Measurements from ENCODE around the gene ABHD10. TPM values are rescaled to one million over a fixed set of nuclear protein-coding genes. Genes with fewer than 3 reads are reported as not detected.

Gene ABHD10
- total RNA-seq, 1 experiment from 2014 or later: 45.0 TPM

- Histone ChIP-seq H3K9me2 (replicated peaks; ENCODE audit: low read length) (no peaks in the 10 kb centered on the region), H2AFZ (ENCODE audit: low read length) (no peak overlapping the region), H4K20me1 (ENCODE audit: low read length) (no peaks in the 10 kb centered on the region), H3K27me3 (ENCODE audit: low read length) (no peaks in the 10 kb centered on the region), H3K9me3 (ENCODE audit: low read length) (no peaks in the 10 kb centered on the region), H3F3A (ENCODE audit: low read length, unreplicated experiment) (no peaks in the 10 kb centered on the region), H3K79me2 (ENCODE audit: low read length) (no peaks in the 10 kb centered on the region), H3K9ac (ENCODE audit: low read length) (no peak overlapping the region), H3K4me3 (ENCODE audit: low read length) (no peak overlapping the region), H3K4me1 (ENCODE audit: insufficient read depth, low read length) (no peaks in the 10 kb centered on the region), H3K36me3 (ENCODE audit: low read depth, low read length) (peaks cover 44% of the 10 kb centered on the region), H3K4me2 (ENCODE audit: low read length) (no peak overlapping the region), H3K27ac (ENCODE audit: low read length) (no peak overlapping the region)
- ChIA-PET CTCF (no interaction called here), POLR2A (ENCODE audit: unreplicated experiment) (interaction anchor here (0.6 kb wide), 1 partner anchor 31 kb away, joined by 4 read pairs; no protein-coding TSS in a partner anchor)
- no TSS peak for BruUV-seq (replicated peaks)
- intact Hi-C loops (cut with micrococcal nuclease): no loop called here
- TF ChIP-seq EZH2phosphoT487 (IDR thresholded peaks at IDR 0.05; ENCODE audit: borderline replicate concordance, low read length) (no peak), CTCF (conservative IDR thresholded peaks at IDR 0.05; ENCODE audit: low read depth, low read length) (no peak), EZH2 (IDR thresholded peaks at IDR 0.05; ENCODE audit: low read length, unreplicated experiment) (no peak)
- no peak for DNase-seq
- ATAC-seq: no peak
These were observed 22.9 kb upstream of the ABHD10 start for GRCh38 chr3:111955876-111956275.

- no TSS peak for BruUV-seq (replicated peaks)
- no peak overlapping the region for H3K4me2 ChIP-seq (ENCODE audit: low read length)
- 0 out of 2 replicates have a peak, but pooled peaks cover 2% of the 10 kb centered on the region for H3K4me1 ChIP-seq (ENCODE audit: insufficient read depth, low read length)
- ATAC-seq: no peak
- no peak overlapping the region for H3K27ac ChIP-seq (ENCODE audit: low read length)
- H3K27me3 ChIP-seq (ENCODE audit: low read length): no peaks in the 10 kb centered on the region
- no peak for DNase-seq
- no peaks in the 10 kb centered on the region for H3F3A ChIP-seq (ENCODE audit: low read length, unreplicated experiment)
- peaks cover 41% of the 10 kb centered on the region for H3K36me3 ChIP-seq (ENCODE audit: low read depth, low read length)
- CTCF ChIA-PET: no interaction called here
- H3K9me3 ChIP-seq (ENCODE audit: low read length): no peaks in the 10 kb centered on the region
- no peaks in the 10 kb centered on the region for H4K20me1 ChIP-seq (ENCODE audit: low read length)
- no peak overlapping the region for H3K4me3 ChIP-seq (ENCODE audit: low read length)
- H2AFZ ChIP-seq (ENCODE audit: low read length): no peak overlapping the region
- H3K9me2 ChIP-seq (replicated peaks; ENCODE audit: low read length): no peaks in the 10 kb centered on the region
- POLR2A ChIA-PET (ENCODE audit: unreplicated experiment): interaction anchor here (0.6 kb wide), 1 partner anchor 32 kb away, joined by 4 read pairs; no protein-coding TSS in a partner anchor
- H3K9ac ChIP-seq (ENCODE audit: low read length): no peak overlapping the region
- TF ChIP-seq EZH2 (IDR thresholded peaks at IDR 0.05; ENCODE audit: low read length, unreplicated experiment): no peak
- no peak for TF ChIP-seq CTCF (conservative IDR thresholded peaks at IDR 0.05; ENCODE audit: low read depth, low read length)
- TF ChIP-seq EZH2phosphoT487 (IDR thresholded peaks at IDR 0.05; ENCODE audit: borderline replicate concordance, low read length): no peak
- H3K79me2 ChIP-seq (ENCODE audit: low read length): no peaks in the 10 kb centered on the region
- intact Hi-C loops (cut with micrococcal nuclease): no loop called here
These were observed 22.4 kb upstream of the ABHD10 start for GRCh38 chr3:111956449-111956848.

GRCh38 chr3:111956995-111957734, 21.7 kb upstream of the ABHD10 start:
- H3K4me3 ChIP-seq (ENCODE audit: low read length): no peak overlapping the region
- H3K9ac ChIP-seq (ENCODE audit: low read length): no peak overlapping the region
- H4K20me1 ChIP-seq (ENCODE audit: low read length): no peaks in the 10 kb centered on the region
- H3K79me2 ChIP-seq (ENCODE audit: low read length): no peaks in the 10 kb centered on the region
- CTCF ChIA-PET: no interaction called here
- BruUV-seq (replicated peaks): no TSS peak
- no peak overlapping the region for H3K4me2 ChIP-seq (ENCODE audit: low read length)
- no peak for DNase-seq
- intact Hi-C loops (cut with micrococcal nuclease): no loop called here
- peaks cover 9% of the 10 kb centered on the region; the same call in 1 of the 2 replicates for H3K4me1 ChIP-seq (ENCODE audit: insufficient read depth, low read length)
- H3K27ac ChIP-seq (ENCODE audit: low read length): no peak overlapping the region
- H3F3A ChIP-seq (ENCODE audit: low read length, unreplicated experiment): no peaks in the 10 kb centered on the region
- peak; percentile 37 for ATAC-seq
- H2AFZ ChIP-seq (ENCODE audit: low read length): no peak overlapping the region
- H3K9me2 ChIP-seq (replicated peaks; ENCODE audit: low read length): no peaks in the 10 kb centered on the region
- TF ChIP-seq EZH2phosphoT487 (IDR thresholded peaks at IDR 0.05; ENCODE audit: borderline replicate concordance, low read length) (no peak), CTCF (conservative IDR thresholded peaks at IDR 0.05; ENCODE audit: low read depth, low read length) (no peak), EZH2 (IDR thresholded peaks at IDR 0.05; ENCODE audit: low read length, unreplicated experiment) (no peak)
- POLR2A ChIA-PET (ENCODE audit: unreplicated experiment): no interaction called here
- no peaks in the 10 kb centered on the region for H3K27me3 ChIP-seq (ENCODE audit: low read length)
- peaks cover 37% of the 10 kb centered on the region for H3K36me3 ChIP-seq (ENCODE audit: low read depth, low read length)
- H3K9me3 ChIP-seq (ENCODE audit: low read length): no peaks in the 10 kb centered on the region

Measured in PC-3 (cell line).